GM12865 (cell line): Measurements from ENCODE around the gene CCL25.
A peak's percentile ranks its signal among the peaks of the same experiment; 100 is the strongest.

Experiments
- DNase-seq: peaks from one replicate; pipeline ENCODE4 v3.0.0; 2010; ENCODE audit warnings: low read depth
- H3K4me3 ChIP-seq: 2 replicates; pipeline ENCODE4 v1.5.1; 2011; ENCODE audit warnings: mild to moderate bottlenecking, low read depth, low read length, control low read depth
- TF ChIP-seq, protein P1 (sequence below): IDR thresholded peaks from 2 replicates; pipeline ENCODE4 v1.5.1; 2011; ENCODE audit warnings: low read length, control low read depth, low read depth, inconsistent platforms; ENCODE audit not compliant: insufficient read depth; ENCODE audit errors: missing control alignments

CCL25 gene

DNA sequence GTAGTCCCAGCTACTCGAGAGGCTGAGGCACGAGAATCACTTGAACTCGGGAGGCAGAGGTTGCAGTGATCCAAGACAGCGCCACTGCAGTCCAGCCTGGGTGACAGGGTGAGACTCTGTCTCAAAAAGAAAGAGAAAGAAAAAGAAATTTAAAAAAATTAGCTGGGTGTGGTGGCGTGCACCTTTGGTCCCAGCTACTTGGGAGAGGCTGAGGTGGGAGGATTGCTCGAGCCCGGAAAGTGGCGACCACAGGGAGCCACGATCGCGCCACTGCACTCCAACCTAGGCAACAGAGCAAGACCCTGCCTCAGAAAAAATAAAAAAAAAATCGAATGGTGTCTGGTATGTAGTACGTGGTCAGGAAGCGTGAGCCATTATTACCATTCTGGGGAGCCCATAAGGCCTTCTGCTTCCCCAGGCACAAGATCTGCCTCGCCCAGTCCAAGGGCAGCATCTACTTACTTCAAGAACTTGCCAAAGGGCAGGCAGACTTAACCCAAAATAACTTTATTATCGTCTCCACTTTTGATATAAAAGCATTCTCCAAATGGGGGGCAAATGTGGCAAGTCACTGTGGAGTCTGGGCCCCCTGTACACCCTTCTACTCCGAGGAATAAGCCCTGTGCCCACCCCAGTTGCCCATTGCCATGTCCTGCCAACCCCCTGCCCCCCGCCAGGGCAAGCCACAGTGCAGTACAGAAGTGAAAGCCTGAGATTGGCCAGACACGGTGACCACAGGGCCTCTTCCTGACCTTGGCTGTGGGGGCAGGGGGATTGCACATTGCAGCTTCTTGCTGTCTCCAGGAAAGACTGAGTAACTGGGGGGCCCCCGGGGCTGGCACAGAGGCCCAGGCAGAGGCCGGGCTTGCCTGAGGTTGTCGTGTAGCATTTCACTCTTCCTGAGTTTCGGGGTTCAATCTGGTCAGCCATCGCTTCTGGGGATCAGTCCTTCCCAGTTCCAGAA, 12.6 kb downstream of the CCL25 start:
- TF ChIP-seq, protein P1, sequence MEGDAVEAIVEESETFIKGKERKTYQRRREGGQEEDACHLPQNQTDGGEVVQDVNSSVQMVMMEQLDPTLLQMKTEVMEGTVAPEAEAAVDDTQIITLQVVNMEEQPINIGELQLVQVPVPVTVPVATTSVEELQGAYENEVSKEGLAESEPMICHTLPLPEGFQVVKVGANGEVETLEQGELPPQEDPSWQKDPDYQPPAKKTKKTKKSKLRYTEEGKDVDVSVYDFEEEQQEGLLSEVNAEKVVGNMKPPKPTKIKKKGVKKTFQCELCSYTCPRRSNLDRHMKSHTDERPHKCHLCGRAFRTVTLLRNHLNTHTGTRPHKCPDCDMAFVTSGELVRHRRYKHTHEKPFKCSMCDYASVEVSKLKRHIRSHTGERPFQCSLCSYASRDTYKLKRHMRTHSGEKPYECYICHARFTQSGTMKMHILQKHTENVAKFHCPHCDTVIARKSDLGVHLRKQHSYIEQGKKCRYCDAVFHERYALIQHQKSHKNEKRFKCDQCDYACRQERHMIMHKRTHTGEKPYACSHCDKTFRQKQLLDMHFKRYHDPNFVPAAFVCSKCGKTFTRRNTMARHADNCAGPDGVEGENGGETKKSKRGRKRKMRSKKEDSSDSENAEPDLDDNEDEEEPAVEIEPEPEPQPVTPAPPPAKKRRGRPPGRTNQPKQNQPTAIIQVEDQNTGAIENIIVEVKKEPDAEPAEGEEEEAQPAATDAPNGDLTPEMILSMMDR = no peak
- DNase-seq = peak; percentile 48
- no peak overlapping the region for H3K4me3 ChIP-seq

DNA sequence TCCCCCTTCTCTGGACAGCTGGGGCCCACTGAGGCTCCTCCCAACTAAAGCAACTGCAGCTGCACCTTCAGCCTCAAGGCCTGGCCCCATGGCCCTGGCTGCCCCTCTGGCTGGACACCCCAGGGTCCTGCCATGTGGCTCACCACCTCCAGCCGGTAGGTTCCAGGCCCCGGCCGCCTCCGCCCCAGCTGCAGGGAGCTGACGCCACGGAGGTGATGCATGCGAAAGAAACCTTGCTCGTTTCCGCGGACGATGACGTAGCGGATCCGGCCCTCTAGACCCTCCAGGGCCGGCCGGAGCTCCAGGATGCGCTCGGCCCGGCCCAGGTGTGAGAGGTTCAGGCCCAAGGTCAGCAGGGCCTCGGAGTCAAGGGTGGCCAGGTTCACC, 13.3 kb downstream of the CCL25 start:
- TF ChIP-seq, protein P1 = no peak
- no peak for DNase-seq
- H3K4me3 ChIP-seq = no peak overlapping the region

DNA sequence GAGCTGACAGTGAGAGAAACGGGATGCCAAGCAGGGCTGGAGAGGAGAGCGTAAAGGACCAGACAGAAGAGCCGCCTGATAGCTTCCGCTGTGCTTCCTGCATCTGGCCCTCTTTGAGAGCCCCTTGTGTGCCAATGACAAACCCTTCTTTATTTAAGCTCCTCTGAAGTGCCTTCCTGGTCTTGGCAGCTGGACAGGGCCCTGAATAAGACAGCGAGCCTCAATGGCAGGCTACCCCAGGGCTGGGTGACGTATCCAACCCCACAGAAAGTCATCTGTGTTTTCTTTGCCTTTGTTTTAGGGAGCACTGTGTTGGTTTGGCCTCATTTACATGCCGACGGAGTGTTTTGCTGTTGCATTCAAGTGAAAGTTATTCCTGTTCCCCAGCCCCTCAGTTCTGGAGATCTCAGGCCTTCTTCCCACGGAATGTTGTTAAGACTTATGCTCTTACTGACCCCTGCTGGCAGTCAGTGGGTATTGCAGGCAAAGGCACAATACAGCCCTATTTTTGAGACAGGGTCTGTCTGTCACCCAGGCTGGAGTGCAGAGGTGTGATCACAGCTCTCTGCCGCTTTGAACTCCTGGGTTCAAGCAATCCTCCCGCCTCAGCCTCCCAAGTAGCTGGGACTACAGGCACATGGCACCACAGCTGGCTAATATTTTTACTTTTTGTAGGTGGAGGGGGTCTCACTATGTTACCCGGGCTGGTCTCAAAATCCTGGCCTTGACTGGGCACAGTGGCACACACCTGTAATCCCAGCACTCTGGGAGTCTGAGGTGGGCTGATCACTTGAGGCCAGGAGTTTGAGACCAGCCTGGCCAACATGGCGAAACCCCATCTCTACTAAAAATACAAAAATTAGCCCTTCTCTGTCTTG, 16.8 kb downstream of the CCL25 start:
- TF ChIP-seq, protein P1 = peak; percentile 72
- peak; percentile 56 for DNase-seq

DNA sequence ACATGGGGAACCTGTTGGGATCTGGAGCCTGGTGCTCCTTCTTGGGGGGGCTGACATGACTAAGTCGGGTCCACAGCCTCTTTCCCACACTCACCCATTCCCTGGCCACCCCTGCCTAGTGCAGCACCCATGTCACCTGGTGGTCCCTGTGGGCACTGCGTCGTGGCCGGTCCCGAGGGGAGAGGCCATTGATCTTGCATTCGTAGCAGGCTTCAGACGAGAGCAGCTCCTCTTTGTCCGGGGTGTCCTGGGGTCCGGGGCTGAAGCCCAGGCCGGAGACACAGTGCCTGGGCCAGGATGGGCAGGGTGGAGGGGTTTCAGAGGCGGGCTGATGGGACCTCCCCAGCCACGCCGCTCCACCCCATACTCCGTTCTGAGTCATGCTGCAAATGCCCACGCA, 19.4 kb downstream of the CCL25 start:
- DNase-seq = no peak
- no peak overlapping the region for H3K4me3 ChIP-seq
- TF ChIP-seq, protein P1 = no peak

More for the DNA sequence above, 16.8 kb downstream of the CCL25 start:
- H3K4me3 ChIP-seq = no peak overlapping the region

DNA sequence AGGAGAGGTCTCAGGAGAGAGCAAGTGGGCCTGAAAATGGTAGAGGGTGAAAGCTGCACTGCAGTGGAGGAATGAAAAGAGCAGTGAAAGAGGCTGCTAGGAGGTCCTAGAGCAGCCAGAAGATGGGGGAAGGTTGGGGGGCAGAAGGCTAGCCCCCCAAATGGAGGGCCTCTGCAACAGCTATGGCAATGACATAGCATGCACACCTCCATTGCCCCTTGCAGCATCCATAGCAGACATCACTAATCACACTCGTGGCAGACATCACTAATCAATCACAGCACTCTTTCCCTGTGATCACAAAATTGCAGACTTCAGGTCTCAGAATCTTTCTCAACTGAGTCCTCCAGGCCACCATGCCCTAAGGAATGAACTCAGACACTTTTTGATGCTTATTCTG, 21.9 kb downstream of the CCL25 start:
- TF ChIP-seq, protein P1 = no peak

DNA sequence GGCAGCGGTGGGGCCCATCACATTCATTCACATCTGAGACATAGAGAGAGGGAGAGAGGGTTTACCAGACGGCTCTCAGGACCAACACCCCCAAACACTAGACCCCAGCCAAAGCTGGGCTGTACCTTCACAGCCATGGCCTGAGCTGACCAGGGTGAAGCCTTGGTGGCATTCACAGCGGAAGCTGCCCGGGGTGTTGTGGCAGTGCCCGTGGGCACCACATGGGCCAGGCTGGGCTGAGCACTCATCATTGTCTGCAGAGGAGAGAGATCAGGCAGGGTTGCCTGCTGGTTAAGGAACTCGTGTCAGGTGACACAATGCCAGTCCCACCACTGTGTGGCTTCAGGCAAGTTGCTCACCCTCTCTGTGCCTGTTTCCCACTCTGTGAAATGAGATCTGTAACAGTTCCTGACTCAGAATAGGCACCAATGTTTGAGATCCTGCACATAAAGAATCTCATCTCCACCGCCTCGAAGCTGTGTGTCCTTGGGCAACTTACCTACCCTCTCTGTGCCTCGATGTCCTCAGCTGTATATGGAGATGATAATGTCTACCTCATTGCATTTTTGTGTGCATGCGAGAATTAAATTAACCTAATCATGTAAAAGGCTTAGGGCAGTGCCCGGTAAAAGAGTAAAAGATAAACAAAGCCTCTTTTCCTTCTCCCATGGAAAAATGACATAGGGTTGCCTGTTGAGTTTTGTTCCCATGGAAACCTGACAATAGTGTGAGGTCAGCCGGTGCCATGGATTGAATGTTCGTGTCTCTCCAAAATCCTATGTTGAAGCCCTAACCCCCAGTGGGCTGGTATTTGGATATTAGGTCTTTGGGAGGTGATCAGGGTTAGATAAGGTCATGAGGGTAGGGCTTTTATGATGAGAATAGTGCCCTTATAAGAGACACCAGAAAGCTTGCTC, 22.9 kb downstream of the CCL25 start:
- H3K4me3 ChIP-seq = no peak overlapping the region
- TF ChIP-seq, protein P1 = no peak
- no peak for DNase-seq

More for the DNA sequence above, 21.9 kb downstream of the CCL25 start:
- DNase-seq = no peak
- H3K4me3 ChIP-seq = no peak overlapping the region
